GM10266 (cell line): Measurements from ENCODE around the gene SPDYE4.

ENCODE experiments used
- DNase-seq: peaks from one replicate; pipeline ENCODE4 v3.0.0; 2012; ENCODE audit errors: extremely low spot score
- TF ChIP-seq, protein P1 (sequence below): IDR thresholded peaks from 2 replicates; pipeline ENCODE4 v1.5.1; 2012; ENCODE audit warnings: mild to moderate bottlenecking, low read depth; ENCODE audit not compliant: control insufficient read depth, insufficient read depth; ENCODE audit errors: missing control alignments

Gene SPDYE4

DNA sequence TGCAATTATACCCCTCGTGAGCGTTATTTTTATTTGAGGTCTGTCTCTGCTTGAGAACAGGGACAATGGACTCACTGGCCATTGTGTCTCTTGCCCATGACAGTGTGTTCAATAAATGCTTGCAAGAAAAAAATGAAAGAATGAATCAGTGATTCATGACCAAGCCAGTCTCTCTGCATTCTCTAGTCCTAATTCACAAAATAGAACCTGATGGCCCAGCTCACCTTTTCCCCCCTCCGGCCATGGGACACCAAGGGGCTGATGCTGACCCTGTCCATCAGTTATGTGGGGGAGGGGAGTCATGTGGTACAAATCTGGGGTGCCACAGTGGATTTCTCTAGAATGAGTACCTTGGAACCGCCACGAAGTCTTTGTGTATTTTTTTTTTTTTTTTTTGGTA, 51.9 kb downstream of the SPDYE4 start:
- TF ChIP-seq, protein P1, sequence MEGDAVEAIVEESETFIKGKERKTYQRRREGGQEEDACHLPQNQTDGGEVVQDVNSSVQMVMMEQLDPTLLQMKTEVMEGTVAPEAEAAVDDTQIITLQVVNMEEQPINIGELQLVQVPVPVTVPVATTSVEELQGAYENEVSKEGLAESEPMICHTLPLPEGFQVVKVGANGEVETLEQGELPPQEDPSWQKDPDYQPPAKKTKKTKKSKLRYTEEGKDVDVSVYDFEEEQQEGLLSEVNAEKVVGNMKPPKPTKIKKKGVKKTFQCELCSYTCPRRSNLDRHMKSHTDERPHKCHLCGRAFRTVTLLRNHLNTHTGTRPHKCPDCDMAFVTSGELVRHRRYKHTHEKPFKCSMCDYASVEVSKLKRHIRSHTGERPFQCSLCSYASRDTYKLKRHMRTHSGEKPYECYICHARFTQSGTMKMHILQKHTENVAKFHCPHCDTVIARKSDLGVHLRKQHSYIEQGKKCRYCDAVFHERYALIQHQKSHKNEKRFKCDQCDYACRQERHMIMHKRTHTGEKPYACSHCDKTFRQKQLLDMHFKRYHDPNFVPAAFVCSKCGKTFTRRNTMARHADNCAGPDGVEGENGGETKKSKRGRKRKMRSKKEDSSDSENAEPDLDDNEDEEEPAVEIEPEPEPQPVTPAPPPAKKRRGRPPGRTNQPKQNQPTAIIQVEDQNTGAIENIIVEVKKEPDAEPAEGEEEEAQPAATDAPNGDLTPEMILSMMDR = no peak
- no peak for DNase-seq

DNA sequence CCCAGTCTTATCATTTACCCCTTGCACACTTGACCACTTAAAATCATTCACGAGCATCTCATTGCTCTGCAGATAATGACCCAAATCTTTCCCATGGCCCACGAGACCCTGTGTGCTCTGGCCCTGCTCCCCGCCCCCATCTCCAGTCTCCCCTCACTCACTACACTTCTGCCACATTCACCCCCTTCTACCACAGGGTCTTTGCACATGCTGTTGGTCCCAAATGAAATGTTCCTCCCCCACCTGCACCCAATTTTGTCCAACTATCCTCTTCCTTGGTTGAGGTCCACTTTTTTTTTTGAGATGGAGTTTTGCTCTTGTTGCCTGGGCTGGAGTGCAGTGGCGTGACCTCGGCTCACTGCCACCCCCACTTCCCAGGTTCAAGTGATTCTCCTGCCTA, 52.9 kb downstream of the SPDYE4 start:
- TF ChIP-seq, protein P1 = no peak
- DNase-seq = no peak

DNA sequence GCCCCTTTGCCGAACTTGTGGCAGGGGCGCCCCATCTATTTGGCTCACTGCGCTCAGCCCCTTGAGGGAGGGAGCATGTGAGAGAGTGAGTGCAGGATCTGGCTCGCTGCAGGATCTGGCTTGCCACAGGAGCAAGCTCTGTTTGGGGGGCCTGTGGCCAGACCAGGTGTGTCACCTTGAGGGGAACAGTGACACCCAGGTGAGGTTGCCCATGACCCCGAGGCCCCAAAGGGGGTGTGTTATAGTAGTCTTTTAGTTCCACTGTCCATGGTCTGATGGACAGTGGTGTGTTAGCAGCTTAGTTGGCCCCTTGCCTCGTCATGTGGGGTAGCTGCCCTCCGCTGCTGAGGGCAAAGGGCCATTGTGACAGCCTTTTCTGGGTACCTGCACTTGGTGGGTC, 55.3 kb downstream of the SPDYE4 start:
- DNase-seq = no peak
- TF ChIP-seq, protein P1 = no peak

DNA sequence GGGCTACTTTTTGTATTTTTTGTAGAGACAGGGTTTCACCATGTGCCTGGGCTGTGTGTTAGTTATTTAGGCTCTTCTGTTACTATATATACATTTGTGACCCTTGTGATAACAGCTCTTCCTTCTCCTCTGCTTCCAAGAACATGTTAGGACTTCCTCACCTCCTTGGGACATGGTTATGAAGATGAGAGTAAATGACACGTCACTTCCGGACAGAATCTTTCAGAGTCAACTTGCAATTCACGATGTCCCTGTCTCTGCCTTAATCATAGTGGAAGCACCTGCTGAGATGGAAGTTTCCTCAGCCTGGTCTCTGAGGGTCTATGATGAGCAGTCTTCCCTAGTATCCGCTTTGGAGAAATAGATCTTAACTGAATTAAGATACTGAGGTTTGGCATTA, 56.6 kb downstream of the SPDYE4 start:
- TF ChIP-seq, protein P1 = no peak
- no peak for DNase-seq

DNA sequence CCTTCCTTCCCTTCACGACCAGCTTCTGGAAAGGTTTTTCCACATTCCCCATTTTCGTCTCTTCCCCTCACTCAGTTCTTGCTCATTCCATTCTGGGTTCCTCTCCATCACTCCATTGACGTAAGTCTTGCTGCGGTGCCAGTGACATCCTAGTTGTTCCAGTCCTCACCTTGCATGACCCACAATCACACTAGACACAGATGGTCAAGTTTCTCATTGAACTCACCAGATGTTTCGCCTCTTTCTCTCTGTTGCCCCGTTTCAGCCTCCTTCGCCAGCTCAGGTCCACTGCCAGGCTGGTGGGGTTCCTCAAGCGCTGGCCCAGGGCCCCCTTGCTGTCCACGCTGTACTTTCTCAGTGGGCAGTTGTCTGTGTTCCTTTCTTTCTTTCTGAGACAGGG, 57.1 kb downstream of the SPDYE4 start:
- no peak for DNase-seq
- TF ChIP-seq, protein P1 = no peak
